Neural cell (in vitro differentiated cells): Measurements from ENCODE around the gene GPRC5A.

ENCODE experiments used
- CTCF ChIP-seq: fragments of 450-650 bp; IDR thresholded peaks from 2 replicates; pipeline ENCODE4 v1.5.1; 2014; ENCODE audit warnings: antibody characterized with exemption, mild to moderate bottlenecking, moderate library complexity; ENCODE audit not compliant: poor library complexity, severe bottlenecking
- POLR2AphosphoS5 ChIP-seq: IDR thresholded peaks from 2 replicates; pipeline ENCODE4 v1.6.1; 2012
- REST ChIP-seq: IDR thresholded peaks from 2 replicates; pipeline ENCODE4 v1.6.1; 2012; ENCODE audit warnings: borderline replicate concordance

GRCh38 chr12:12954878-12955625 lies 63.7 kb downstream of the GPRC5A start:
- no peak for TF ChIP-seq CTCF
- TF ChIP-seq REST = no peak
- TF ChIP-seq POLR2AphosphoS5 = no peak
